Spleen (tissue), 11 donors: ENCODE results near the gene PTMS. TPM values are rescaled to one million over a fixed set of nuclear protein-coding genes. Genes with fewer than 3 reads are reported as not detected.

Source experiments
- DNase-seq: peaks from one replicate; pipeline ENCODE4 v3.0.0-alpha.2; 2020
- H3K27ac ChIP-seq, 8 donors: fragments of 200-600 bp; sonication (generic) in 7 of 8; 1 replicate in 4 of 8; 2 replicates in 4 of 8; pipeline versions ENCODE4 v1.5.0 to v1.8.0; 2016 to 2021; ENCODE audit warnings: inconsistent platforms in 4 of 8, mild to moderate bottlenecking in 4 of 8, moderate library complexity in 1 of 8
- H3K27me3 ChIP-seq, 7 donors: fragments of 200-600 bp; sonication (generic) in 6 of 7; replicated peaks in 1 of 7; 1 replicate in 4 of 7; 2 replicates in 3 of 7; pipeline versions ENCODE4 v1.5.0 to v1.8.0; 2016 to 2021; ENCODE audit warnings: inconsistent platforms in 3 of 7, mild to moderate bottlenecking in 1 of 7
- H3K36me3 ChIP-seq, 6 donors: fragments of 200-600 bp; sonication (generic) in 5 of 6; 1 replicate in 4 of 6; 2 replicates in 2 of 6; pipeline versions ENCODE4 v1.5.0 to v1.8.0; 2016 to 2021; ENCODE audit warnings: inconsistent platforms in 2 of 6
- H3K4me1 ChIP-seq, 6 donors: fragments of 200-600 bp; sonication (generic) in 5 of 6; 1 replicate in 3 of 6; 2 replicates in 3 of 6; pipeline versions ENCODE4 v1.5.0 to v1.8.0; 2016 to 2021; ENCODE audit warnings: inconsistent platforms in 3 of 6
- H3K4me3 ChIP-seq, 8 donors: fragments of 200-600 bp; sonication (generic) in 7 of 8; 1 replicate in 4 of 8; 2 replicates in 4 of 8; pipeline versions ENCODE4 v1.5.0 to v1.8.0; 2016 to 2021; ENCODE audit warnings: inconsistent platforms in 4 of 8, mild to moderate bottlenecking in 4 of 8, moderate library complexity in 2 of 8
- H3K9me3 ChIP-seq, 8 donors: fragments of 200-600 bp; sonication (generic) in 7 of 8; 1 replicate in 4 of 8; 2 replicates in 4 of 8; pipeline versions ENCODE4 v1.5.0 to v1.8.0; 2016 to 2021; ENCODE audit warnings: inconsistent platforms in 4 of 8
- POLR2A ChIP-seq, 3 donors: fragments of 450-650 bp; IDR thresholded peaks; one replicate each; pipeline ENCODE4 v1.5.1; 2017; ENCODE audit warnings: antibody characterized with exemption in 3 of 3, mild to moderate bottlenecking in 1 of 3
- POLR2AphosphoS5 ChIP-seq, 3 donors: sonication (generic); formaldehyde crosslinking; IDR thresholded peaks; one replicate each; pipeline ENCODE4 v1.5.1; 2017; ENCODE audit warnings: antibody characterized with exemption in 3 of 3
- WGBS, 5 donors: extraction: QIAGEN DNeasy Blood & Tissue Kit in 3 of 5; methylation state at CpG; one replicate each; pipeline versions ENCODE4 v1.1.5 to v1.1.7; 2013 to 2018; 5-methylcytosine and 5-hydroxymethylcytosine counted together
- intact Hi-C: fragments of 100-400 bp; cut with DNase I; formaldehyde crosslinking; loops from one replicate; pipeline ENCODE4 v1.15.0; 2023; ENCODE audit warnings: low total_unique reads
- polyA plus RNA-seq, 3 donors: library from polyadenylated mRNA; stranded (reverse); fragments of 200-250 nt; gene quantifications; one replicate each; pipeline ENCODE4 v1.2.1, GENCODE V29; 2013
- total RNA-seq, 7 donors: library from RNA; depleted of rRNA in 3 of 7; stranded (reverse); fragments of >200 nt in 3 of 7; fragmentation: NEBNext Ultra II Directional in 4 of 7; extraction: Animal tissue kit (Norgen Biotek cat#: 25700) in 4 of 7; gene quantifications; one replicate each; pipeline versions ENCODE4 v1.1.0 to v1.2.1, GENCODE V29; 2016 to 2021
- TF ChIP-seq, protein P1 (sequence below), 11 experiments: fragments of 200-600 bp in 7 of 11; fragments of 450-650 bp in 4 of 11; sonication (generic) in 4 of 11; IDR thresholded peaks in 8 of 11; conservative IDR thresholded peaks in 3 of 11; 1 replicate in 7 of 11; 2 replicates in 4 of 11; pipeline versions ENCODE4 v1.4.0 to v1.8.0; 2016 to 2021; ENCODE audit warnings: antibody characterized with exemption in 11 of 11, inconsistent platforms in 4 of 11, mild to moderate bottlenecking in 1 of 11
- donor health status: healthy with polysubstance abuse.
- donor health status: DM: no; HTN: no; CAD: no; lungs with moderate emphysema.
- donor health status: DM: no; HTN: no; CAD: no.
- donor health status: Bipolar disorder and iron deficiency.
- donor health status: healthy.
- donor health status: DM: no; HTN: no; CAD: no.
- donor health status: DM: yes; HTN: yes; CAD: no.

PTMS gene
- total and polyA plus RNA-seq, 10 donors: 47.4 to 169 (median 89.2) TPM

DNA sequence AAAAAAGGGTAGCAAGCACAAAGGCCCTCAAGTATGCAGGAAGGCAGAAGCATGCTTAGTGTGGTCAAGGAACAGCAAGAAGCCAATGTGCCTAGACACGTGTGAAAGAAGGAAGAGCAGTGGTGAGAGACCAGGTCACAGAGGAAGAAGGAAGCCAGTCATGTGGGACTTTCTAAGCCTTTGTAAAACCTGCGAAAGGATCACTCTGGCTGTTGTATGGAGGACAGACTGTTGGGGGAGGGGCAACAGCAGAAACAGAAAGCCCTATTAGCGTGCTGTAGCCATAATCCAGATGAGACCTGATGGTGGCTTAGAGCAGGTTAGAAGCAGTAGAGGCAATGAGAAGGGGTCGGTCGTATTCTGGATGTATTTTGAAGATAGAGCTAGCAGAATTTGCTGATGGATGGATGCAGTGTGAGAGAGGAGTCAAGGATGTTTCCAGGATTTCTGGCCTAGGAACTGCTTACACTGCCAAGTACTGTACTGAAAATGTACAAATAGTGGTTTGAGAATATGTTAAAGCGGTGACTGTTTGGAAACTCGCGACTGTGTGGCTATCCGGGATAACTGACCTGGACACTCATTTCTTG lies 7.6 kb upstream of the PTMS start:
- 75 to 82% (median 79%) methylated on average over 9 of the region's 9 CpGs for WGBS, 5 donors
- no peak overlapping the region for H3K27ac ChIP-seq
- H3K36me3 ChIP-seq: no peaks in the 10 kb centered on the region
- H3K4me3 ChIP-seq: no peak overlapping the region
- H3K9me3 ChIP-seq: no peaks in the 10 kb centered on the region
- TF ChIP-seq, protein P1, sequence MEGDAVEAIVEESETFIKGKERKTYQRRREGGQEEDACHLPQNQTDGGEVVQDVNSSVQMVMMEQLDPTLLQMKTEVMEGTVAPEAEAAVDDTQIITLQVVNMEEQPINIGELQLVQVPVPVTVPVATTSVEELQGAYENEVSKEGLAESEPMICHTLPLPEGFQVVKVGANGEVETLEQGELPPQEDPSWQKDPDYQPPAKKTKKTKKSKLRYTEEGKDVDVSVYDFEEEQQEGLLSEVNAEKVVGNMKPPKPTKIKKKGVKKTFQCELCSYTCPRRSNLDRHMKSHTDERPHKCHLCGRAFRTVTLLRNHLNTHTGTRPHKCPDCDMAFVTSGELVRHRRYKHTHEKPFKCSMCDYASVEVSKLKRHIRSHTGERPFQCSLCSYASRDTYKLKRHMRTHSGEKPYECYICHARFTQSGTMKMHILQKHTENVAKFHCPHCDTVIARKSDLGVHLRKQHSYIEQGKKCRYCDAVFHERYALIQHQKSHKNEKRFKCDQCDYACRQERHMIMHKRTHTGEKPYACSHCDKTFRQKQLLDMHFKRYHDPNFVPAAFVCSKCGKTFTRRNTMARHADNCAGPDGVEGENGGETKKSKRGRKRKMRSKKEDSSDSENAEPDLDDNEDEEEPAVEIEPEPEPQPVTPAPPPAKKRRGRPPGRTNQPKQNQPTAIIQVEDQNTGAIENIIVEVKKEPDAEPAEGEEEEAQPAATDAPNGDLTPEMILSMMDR (IDR thresholded peaks at IDR 0.05 in 8 of 11, conservative IDR thresholded peaks at IDR 0.05 in 3 of 11): no peak
- TF ChIP-seq POLR2AphosphoS5 (IDR thresholded peaks at IDR 0.05) (no peak), POLR2A (IDR thresholded peaks at IDR 0.05) (no peak)
- peaks cover 5 to 20% (median 7%) of the 10 kb centered on the region in 6 donors for H3K4me1 ChIP-seq
- H3K27me3 ChIP-seq: no peaks in the 10 kb centered on the region
- intact Hi-C loops: loop anchor here (10.0 kb wide), 1 partner anchor 66 kb away; the partner anchor contains the start of genes GPR162 and P3H3
- DNase-seq: no peak

DNA sequence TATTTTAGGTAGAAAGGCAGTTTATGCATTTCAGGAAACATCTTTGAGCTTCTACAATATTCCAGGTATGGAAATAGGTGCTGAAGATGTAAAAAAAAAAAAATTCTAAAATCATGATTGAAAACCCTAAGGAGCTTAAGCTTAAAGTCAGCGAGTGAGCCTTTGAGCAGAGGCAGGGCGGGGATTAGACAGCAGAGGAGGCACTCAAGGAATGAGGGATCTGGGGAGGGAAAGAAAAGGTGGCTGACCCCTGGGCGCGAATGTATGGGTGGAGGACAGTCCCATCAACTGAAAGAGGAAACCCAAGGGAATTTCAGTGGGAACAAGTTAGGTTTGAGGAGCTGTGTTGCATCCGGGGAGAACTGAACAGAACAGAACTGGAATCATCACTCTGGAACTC lies 6.4 kb upstream of the PTMS start:
- TF ChIP-seq POLR2AphosphoS5 (IDR thresholded peaks at IDR 0.05) (no peak), POLR2A (IDR thresholded peaks at IDR 0.05) (no peak)
- TF ChIP-seq, protein P1 (IDR thresholded peaks at IDR 0.05 in 8 of 11, conservative IDR thresholded peaks at IDR 0.05 in 3 of 11): no peak
- intact Hi-C loops: loop anchor here (10.0 kb wide), 1 partner anchor 65 kb away; the partner anchor contains the start of genes GPR162 and P3H3
- no peak overlapping the region for H3K27ac ChIP-seq
- no peaks in the 10 kb centered on the region for H3K36me3 ChIP-seq
- DNase-seq: no peak
- H3K9me3 ChIP-seq: no peaks in the 10 kb centered on the region
- WGBS, 5 donors: 84 to 93% (median 90%) methylated on average over 5 of the region's 5 CpGs
- H3K4me3 ChIP-seq: no peak overlapping the region
- H3K27me3 ChIP-seq: peaks cover 0 to 11% (median 0%) of the 10 kb centered on the region in 7 donors
- peaks cover 2 to 20% (median 11%) of the 10 kb centered on the region in 6 donors for H3K4me1 ChIP-seq

DNA sequence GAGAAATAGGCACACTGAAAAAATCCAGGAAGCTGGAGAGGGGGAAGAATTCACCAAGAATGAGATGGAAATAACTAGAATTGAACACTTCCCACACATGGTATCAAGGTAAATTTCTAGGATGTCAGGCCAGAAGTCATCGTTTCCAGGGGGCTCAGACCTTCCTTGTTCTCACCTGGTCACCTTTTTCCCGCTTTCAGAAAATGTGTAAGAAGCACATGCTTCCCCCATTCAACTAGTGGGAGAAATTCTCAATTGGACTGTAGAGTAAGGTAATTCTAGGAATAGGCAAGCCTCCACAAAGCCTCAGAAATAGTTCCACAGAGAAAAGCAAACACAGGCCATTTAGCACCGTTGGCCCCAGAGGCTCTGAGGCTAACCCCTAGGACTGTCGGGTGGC lies 2.8 kb upstream of the PTMS start:
- intact Hi-C loops: no loop called here
- Histone ChIP-seq H3K9me3 (no peaks in the 10 kb centered on the region), H3K36me3 (no peaks in the 10 kb centered on the region), H3K27ac (peak overlapping the region; percentile 60 to 91 (median 82)), H3K4me3 (peak overlapping the region in 2 of 8 donors; percentile 8 to 47), H3K27me3 (peaks cover 0 to 44% (median 11%) of the 10 kb centered on the region in 7 donors), H3K4me1 (peaks cover 9 to 48% (median 41%) of the 10 kb centered on the region in 6 donors)
- DNase-seq: no peak
- no peak for TF ChIP-seq POLR2A (IDR thresholded peaks at IDR 0.05)
- TF ChIP-seq, protein P1 (IDR thresholded peaks at IDR 0.05 in 8 of 11, conservative IDR thresholded peaks at IDR 0.05 in 3 of 11): no peak
- TF ChIP-seq POLR2AphosphoS5 (IDR thresholded peaks at IDR 0.05): no peak
- WGBS, 5 donors: 67 to 79% (median 71%) methylated on average over 4 of the region's 4 CpGs

DNA sequence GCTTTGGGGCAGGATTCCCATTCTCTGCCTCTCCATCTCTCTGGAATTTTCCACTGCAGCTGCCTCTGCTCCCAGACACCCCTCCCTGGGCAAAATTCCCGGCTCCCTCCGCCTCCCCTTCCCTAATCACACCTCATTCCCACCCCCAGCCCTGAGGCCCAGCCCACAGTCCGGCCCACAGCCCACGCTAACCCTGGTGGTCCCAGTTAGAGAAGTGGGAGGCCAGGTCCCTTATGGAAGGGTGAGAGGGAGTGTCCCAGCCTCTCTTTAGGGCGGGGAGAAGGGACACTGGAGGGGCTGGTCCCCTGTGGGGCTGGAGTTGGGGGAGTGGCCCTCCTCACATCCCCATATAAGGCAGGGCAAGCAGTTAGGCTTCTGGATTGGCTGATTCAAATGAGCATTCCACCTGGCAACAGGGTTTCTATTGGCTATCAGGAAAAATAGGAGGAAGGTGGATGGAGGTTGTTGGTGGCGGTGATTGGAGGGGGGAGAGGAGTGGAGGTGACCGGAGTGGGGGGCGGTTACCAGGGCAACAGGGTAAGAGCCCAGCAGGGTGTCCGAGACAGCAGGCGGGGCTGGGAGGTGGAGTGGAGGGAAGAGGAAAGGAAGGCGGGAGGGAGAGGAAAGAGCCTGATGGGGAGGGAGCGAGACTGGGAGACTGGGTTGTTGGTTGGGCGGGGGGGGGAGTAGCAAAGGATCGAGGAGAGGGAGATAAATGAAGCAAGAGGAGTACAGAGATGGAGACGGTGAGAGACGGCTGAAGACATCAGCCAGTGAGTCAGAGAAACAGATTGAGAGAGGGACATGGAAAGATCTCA lies 1.9 kb upstream of the PTMS start:
- Histone ChIP-seq H3K4me1 (peaks cover 9 to 54% (median 47%) of the 10 kb centered on the region in 6 donors), H3K27me3 (peaks cover 0 to 53% (median 11%) of the 10 kb centered on the region in 7 donors), H3K9me3 (no peaks in the 10 kb centered on the region), H3K4me3 (peak overlapping the region in 4 of 8 donors; percentile 8 to 47 (median 22)), H3K27ac (peak overlapping the region; percentile 60 to 91 (median 82)), H3K36me3 (no peaks in the 10 kb centered on the region)
- intact Hi-C loops: no loop called here
- peak; percentile 85 for DNase-seq
- WGBS, 5 donors: 7 to 12% (median 8%) methylated on average over 15 to 16 of the region's 16 CpGs
- TF ChIP-seq POLR2A (IDR thresholded peaks at IDR 0.05) (no peak), POLR2AphosphoS5 (IDR thresholded peaks at IDR 0.05) (peak in 2 of 3 donors; percentile 63 to 75)
- TF ChIP-seq, protein P1 (IDR thresholded peaks at IDR 0.05 in 8 of 11, conservative IDR thresholded peaks at IDR 0.05 in 3 of 11): peak in 1 of 11 experiments; percentile 10
